UCSD-AML1 (cell line): ENCODE results near the gene PRR23C.
"Not testable (repeated sequence)": the region's sequence is repeated elsewhere in the genome, so short reads cannot be mapped to it uniquely, and the experiment has no call there.

Source experiments
- DNase-seq: peaks from one replicate; lab custom pipeline; 2025; ENCODE audit not compliant: unreplicated experiment; lab: John Stamatoyannopoulos, UW

Gene PRR23C

GRCh38 chr3:139044366-139045210 lies at the start of gene PRR23C:
Gene PRR23C (minus strand): TSS chr3:139044892. CDS start chr3:139044620, 272 bp downstream.
- DNase-seq, result no peak

DNA sequence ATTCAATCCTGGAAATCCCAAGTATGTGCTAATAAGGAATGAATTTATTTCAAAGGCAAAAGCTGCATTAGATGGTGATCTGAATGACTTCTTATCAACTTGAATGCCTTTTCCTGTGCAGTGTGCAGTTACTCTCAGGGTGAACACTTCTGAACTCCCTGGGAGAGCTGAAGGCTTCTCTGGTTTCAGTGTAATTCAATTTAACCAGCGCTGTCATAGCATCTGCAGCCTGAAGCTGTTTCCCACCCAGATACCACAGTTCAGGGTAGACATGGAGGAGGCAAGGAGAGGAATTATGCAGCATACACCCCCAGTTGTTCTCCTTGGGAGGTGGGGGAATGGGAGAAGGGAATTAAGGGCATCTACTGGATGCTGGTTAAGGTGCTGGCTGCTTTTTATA lies 49.1 kb upstream of the PRR23C start:
- DNase-seq, result no peak

- DNase-seq, result no peak
Observed at GRCh38 chr3:139088462-139089324, 44.0 kb upstream of the PRR23C start.

DNA sequence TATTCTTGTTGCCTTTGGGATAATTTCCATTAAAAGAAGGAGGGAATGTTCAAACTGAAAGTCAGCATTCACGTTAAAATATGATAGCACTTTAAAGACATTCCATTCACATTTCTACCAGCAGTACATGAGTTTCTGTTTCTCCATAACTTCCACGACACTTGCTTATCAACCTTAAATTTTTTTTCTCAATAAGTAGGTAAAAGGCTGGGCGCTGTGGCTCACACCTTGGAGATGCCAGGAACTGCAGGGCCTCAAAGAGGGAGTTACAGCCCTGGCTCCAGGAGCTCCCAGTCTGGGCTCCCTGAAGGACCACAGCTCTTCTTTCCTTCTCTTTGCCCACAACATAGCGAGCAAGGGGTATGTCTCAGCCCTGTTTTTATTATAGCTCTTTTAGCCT lies 42.9 kb upstream of the PRR23C start:
- no peak for DNase-seq

GRCh38 chr3:139084176-139084575 lies 39.5 kb upstream of the PRR23C start:
- no peak for DNase-seq

DNA sequence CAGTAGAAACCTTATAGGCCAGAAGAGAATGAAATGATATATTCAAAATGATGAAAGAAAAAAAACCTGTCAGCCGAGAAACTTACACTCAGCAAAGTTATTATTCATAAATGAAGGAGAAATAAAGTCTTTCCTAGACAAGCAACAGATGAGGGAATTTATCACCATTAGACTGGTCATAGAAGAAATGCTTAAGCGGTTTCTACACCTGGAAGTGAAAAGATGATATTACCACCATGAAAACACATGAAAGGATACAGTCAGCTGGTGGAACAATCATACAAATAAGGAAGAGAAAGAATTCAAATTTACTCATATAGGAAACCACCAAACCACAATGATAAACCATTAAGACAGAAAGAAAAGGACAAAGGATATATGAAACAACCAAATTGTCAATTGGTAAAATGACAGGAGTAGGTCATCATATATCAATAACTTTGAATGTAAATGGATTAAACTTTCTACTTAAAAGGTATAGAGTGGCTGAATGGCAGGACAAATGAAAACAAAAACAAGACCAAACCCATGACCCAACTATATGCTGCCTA lies 29.9 kb upstream of the PRR23C start:
- DNase-seq, result no peak

DNA sequence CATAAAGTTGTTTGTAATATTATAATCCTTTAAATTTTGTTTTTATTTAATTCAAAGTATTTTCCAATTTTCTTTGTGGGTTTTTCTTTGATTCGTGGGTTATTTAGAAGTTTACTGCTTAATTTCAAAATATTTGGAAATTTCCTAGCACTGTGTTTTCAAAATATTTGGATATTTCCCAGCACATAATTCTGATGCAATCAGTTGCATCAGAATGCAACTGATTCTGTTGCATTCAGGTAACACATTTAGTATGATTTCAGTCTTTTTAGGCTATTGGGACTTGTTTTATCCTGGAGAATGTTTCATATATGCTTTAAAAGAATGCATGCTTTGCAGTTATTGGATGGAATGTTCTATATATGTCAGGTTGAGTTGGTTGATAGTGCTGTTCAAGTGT lies 18.2 kb upstream of the PRR23C start:
- no peak for DNase-seq

DNA sequence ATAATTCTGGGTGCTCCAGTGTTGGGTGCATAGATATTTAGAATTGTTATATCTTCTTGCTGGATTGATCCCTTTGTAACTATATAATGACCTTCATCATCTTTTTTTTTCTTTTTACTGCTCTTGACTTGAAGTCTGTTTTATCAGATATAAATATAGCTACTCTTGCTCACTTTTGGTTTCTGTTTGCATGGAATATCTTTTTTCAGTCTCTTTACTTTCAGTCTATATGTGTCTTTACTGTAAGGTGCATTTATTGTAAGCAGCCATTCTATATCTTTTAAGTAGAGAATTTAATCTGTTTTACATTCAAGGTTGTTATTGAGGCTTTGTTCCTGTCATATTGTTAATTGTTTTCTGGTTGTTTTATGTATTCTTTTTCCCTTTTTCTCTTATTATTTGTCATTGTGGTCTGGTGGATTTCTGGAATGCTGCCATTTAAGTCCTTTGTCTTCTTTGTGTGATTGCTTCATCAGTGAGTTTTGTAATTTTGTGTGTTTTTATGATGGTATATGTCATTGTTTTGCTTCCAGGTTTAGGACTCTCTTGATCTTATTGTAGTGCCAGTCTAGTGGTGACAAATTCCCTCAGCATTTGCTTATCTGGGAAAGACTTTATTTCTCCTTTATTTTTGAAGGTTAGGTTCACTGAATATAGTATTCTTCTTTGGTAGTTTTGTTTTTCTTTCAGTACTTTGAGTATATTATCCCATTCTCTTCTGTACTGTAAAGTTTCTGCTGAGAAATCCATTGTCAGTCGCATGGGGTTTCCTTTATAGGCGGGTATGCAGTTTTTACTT lies 8.3 kb upstream of the PRR23C start:
- DNase-seq, result no peak

GRCh38 chr3:139043554-139044365 lies 932 bp downstream of the PRR23C start:
- no peak for DNase-seq

DNA sequence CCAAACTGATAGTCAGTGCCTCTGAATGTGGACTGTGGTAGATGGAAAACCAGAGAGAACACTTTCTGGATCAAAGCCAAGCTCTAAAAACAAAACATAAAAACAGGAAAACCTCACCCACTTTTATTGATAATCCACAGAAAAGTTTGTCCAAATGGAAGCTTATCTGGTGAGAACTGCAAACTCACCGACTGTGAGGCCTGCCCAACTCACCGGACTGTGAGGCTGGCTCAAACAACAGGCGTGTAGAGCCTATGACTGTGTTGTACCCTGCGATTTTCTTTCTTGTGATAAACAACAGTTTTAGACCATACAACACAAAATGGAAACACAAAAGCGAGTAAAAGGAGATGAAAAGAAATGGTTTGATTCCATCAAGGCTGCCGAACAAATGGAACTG lies 7.2 kb downstream of the PRR23C start:
- DNase-seq, result no peak

GRCh38 chr3:139032326-139033002 lies 12.2 kb downstream of the PRR23C start:
- DNase-seq, result no peak

- DNase-seq, result not testable (repeated sequence)
Observed at GRCh38 chr3:139030576-139030975, 14.1 kb downstream of the PRR23C start.

- DNase-seq, result no peak
Observed at GRCh38 chr3:139024968-139025367, 19.7 kb downstream of the PRR23C start.

DNA sequence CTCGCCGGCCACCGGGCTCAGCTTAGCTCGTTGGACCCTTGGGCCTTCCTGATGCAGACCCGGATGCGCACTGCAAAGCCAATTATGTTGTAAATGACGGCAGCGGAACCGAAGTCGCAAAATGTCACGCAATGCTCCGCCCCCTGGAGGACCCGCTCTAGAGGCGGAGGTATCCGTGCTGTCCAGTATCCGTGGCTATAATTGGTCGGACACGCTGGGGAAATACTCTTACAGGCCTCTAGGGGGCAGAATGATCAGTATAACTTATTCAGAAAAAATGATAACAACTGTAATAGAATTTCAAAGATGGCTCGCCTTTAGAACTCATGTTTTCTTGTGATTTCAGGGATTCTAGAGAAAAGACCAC lies 23.8 kb downstream of the PRR23C start, which contains the start of gene PRR23B:
Gene PRR23B, minus strand, starts transcription at position 59 of the 367 bp plus-strand sequence. CDS start 265 bp downstream, outside the sequence.
- no peak for DNase-seq

DNA sequence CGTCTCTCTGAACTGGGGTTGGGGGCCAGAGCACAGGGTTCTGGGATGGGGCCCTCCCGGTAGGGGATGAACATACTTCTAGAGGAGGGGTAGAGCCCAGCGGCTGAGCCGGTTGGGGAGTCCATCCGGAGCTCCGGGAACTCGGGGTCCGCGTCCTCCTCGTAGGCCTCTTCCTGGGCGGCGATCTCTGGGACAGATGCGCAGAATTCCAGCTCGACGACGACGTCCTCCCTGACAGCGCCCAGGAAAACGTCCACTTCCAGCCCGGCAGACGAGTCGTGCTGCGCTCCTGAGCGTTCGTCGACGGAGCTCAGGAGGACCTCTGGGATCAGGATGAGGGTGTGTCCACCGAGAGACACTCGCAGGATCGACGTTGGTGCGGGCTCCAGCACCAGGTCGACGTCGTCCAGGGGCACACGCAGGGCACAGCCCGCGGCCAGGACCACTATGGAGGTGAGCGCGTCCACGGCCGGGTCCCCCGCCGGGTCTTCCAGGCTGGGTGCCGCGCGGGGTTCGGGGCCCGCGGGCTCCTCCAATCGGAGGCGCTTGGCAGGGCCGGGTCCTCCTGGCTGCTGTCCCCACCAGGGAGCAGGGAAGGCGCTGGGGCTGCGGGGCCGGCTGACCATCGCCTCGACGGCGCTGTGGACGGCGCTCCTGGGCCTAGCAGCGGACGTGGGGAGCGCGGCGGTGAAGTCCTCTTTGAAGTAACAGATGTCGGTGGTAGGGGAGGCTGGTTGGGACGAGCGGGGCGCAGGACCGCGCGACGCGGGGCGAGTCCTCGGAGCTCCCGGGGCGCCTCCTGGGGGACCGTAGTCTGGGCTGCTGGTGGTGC lies 24.4 kb downstream of the PRR23C start:
- no peak for DNase-seq

DNA sequence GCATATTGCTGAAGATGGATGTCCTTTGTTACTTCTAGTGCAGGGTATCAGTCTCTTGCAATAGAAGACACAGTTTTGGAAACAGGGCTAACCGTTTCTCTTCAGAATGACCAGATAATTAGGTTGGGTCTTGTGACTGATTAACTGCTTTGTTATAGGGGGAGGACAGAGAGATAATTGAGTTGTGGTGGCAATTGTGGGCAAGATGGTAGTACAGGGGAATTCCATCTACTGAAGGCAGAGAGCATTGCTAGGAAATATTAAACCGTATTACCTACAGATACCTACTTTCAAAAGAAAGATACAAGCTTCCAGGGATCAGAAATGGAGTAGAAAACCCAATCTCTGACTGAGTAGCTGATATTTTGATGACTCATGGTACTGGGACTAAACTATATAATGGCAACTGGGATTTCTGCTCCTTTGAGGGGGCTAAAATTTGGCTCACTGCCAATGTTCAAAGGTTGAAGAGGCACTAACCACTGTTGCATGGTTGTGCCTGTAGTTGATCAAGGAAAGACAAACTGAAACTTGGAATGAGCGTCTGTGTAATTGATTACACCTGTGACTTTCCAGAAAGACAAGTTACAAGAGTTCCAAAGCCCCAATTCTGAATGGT lies 28.2 kb downstream of the PRR23C start:
- DNase-seq, result no peak

DNA sequence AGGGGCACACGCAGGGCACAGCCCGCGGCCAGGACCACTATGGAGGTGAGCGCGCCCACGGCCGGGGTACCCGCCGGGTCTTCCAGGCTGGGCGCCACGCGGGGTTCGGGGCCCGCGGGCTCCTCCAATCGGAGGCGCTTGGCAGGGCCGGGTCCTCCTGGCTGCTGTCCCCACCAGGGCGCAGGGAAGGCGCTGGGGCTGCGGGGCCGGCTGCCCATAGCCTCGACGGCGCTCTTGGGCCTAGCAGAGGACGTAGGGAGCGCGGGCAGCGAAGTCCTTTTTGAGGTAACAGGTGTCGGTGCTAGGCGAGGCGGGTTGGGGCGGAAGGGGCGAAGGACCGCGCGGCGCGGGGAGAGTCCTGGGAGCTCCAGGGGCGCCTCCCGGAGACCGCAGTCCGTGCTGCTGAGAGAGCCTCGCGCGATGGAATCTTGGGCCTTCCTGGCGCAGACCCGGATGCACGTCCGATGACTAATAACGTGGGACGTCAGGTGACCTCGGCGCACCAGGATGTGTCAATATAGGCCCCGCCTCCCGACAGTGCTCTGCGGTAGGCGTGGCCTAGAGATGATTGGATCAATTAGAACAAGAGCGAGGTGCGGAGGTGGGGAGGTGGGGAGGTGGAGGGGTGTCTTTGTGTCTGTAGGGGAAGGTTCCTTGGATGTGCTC lies 38.5 kb downstream of the PRR23C start, which contains the start of gene PRR23A:
Gene PRR23A, minus strand, starts transcription at position 218 of the 666 bp plus-strand sequence. Its CDS starts 0 bp downstream, at position 218.
- DNase-seq, result no peak
